Activated naive CD4-positive, alpha-beta T cell treated with Interleukin-2 at 50 U/mL for 16 hours (primary cell): Measurements from ENCODE around the gene ZNF582.
A peak's percentile ranks its signal among the peaks of the same experiment; 100 is the strongest.
"Not testable (repeated sequence)": the region's sequence is repeated elsewhere in the genome, so short reads cannot be mapped to it uniquely, and the experiment has no call there.

Experiments used
- DNase-seq: peaks from one replicate; pipeline ENCODE4 v3.0.0-alpha.2; 2020

ZNF582 gene

GRCh38 chr19:56350416-56351045 lies 42.8 kb downstream of the ZNF582 start:
- DNase-seq, result peak; percentile 34

- no peak for DNase-seq
Measured at GRCh38 chr19:56348289-56348877, 45.0 kb downstream of the ZNF582 start.

GRCh38 chr19:56347163-56347778 lies 46.1 kb downstream of the ZNF582 start:
- DNase-seq, result no peak

GRCh38 chr19:56341948-56342347 lies 51.4 kb downstream of the ZNF582 start:
- DNase-seq, result no peak

- DNase-seq, result not testable (repeated sequence)
Measured at GRCh38 chr19:56339031-56339430, 54.3 kb downstream of the ZNF582 start.

GRCh38 chr19:56337077-56337476 lies 56.3 kb downstream of the ZNF582 start:
- not testable (repeated sequence) for DNase-seq

GRCh38 chr19:56335371-56335770 lies 58.0 kb downstream of the ZNF582 start:
- DNase-seq, result not testable (repeated sequence)

GRCh38 chr19:56333506-56333905 lies 59.8 kb downstream of the ZNF582 start:
- DNase-seq, result peak; percentile 40
